ENCODE results near the gene USP34.

Gene USP34

GRCh38 chr2:61371027-61371426 is 99.9 kb downstream of the USP34 start:
- DNase-seq = no peak

GRCh38 chr2:61368687-61369665 is 101.9 kb downstream of the USP34 start:
- no peak for DNase-seq

GRCh38 chr2:61367177-61367576 is 103.7 kb downstream of the USP34 start:
- no peak for DNase-seq

- no peak for DNase-seq
Observed at GRCh38 chr2:61363580-61363979, 107.3 kb downstream of the USP34 start.

GRCh38 chr2:61362873-61363272 is 108.0 kb downstream of the USP34 start:
- no peak for DNase-seq

GRCh38 chr2:61361068-61361467 is 109.8 kb downstream of the USP34 start:
- no peak for DNase-seq

GRCh38 chr2:61359058-61359457 is 111.8 kb downstream of the USP34 start:
- no peak for DNase-seq

- no peak for DNase-seq
Observed at GRCh38 chr2:61357681-61358080, 113.2 kb downstream of the USP34 start.

- no peak for DNase-seq
Observed at GRCh38 chr2:61356958-61357350, 113.9 kb downstream of the USP34 start.

GRCh38 chr2:61356261-61356957 is 114.5 kb downstream of the USP34 start:
- no peak for DNase-seq

GRCh38 chr2:61354543-61355197 is 116.2 kb downstream of the USP34 start:
- DNase-seq = no peak

- DNase-seq = no peak
Observed at GRCh38 chr2:61353909-61354308, 117.0 kb downstream of the USP34 start.

- no peak for DNase-seq
Observed at GRCh38 chr2:61350777-61351176, 120.1 kb downstream of the USP34 start.

GRCh38 chr2:61343141-61343540 is 127.7 kb downstream of the USP34 start:
- no peak for DNase-seq

GRCh38 chr2:61340242-61340641 is 130.6 kb downstream of the USP34 start:
- no peak for DNase-seq

- DNase-seq = no peak
Observed at GRCh38 chr2:61338447-61338846, 132.4 kb downstream of the USP34 start.

- no peak for DNase-seq
Observed at GRCh38 chr2:61335187-61335586, 135.7 kb downstream of the USP34 start.

GRCh38 chr2:61334466-61334865 is 136.4 kb downstream of the USP34 start:
- DNase-seq = no peak

- DNase-seq = no peak
Observed at GRCh38 chr2:61328707-61329251, 142.1 kb downstream of the USP34 start.

GRCh38 chr2:61327173-61327572 is 143.7 kb downstream of the USP34 start:
- DNase-seq = no peak

- DNase-seq = no peak
Observed at GRCh38 chr2:61326423-61326822, 144.5 kb downstream of the USP34 start.

GRCh38 chr2:61320181-61320580 is 150.7 kb downstream of the USP34 start:
- no peak for DNase-seq

- DNase-seq = no peak
Observed at GRCh38 chr2:61318553-61318952, 152.3 kb downstream of the USP34 start.

Measured in activated CD4-positive, alpha-beta T cell treated with anti-CD3 and anti-CD28 coated beads, Interleukin-2, amount 50 U/mL, for 4 hours (primary cell).